NT2/D1 (cell line): ENCODE measurements around the gene KRAS.

ENCODE experiments used
- YY1 ChIP-seq: IDR thresholded peaks from 2 replicates; pipeline ENCODE4 v1.6.1; 2011; ENCODE audit not compliant: insufficient read length, insufficient read depth
- ZNF274 ChIP-seq: IDR thresholded peaks from 2 replicates; pipeline ENCODE4 v1.6.1; 2011; ENCODE audit warnings: mild to moderate bottlenecking, low read depth, low read length

- no peak for TF ChIP-seq YY1
- no peak for TF ChIP-seq ZNF274
These were observed 59.9 kb downstream of the KRAS start for GRCh38 chr12:25190793-25191192.
